ENCODE measurements around the gene CD9.

DNA sequence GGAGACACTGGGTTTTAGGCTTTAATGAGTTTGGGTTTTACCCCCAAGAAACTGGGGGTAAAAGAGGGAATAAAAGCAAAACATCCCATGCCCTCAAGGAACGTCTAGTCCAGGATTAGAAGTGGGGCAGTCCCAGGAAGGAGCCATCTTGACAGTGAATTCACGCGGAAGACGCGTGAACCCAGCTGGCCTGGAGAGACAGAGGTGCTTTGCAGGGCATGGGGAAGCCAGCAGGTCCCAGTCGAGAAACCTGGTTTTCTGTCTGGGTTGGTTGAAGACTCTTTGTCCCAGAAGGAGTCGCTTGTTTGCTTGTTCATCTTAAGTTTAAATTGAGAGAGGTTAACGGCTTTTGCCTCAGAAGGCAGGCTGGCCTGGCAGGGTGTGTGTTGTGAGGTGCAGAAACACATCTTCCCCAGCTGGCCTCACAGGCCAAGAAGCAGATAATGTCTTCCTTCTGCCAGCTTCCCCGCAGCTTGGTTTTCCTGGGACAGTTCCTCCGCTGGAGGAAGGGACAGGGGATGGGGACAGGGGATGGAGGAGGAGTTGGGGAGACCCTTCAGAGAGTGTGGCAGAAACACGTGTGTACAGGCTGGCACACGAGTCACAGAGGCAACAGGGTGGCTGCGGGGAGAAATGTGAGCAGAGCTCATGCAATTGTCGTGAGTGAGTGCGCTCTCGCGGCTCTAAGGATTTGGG is 18.5 kb upstream of the CD9 start:
- TF ChIP-seq, protein P1, sequence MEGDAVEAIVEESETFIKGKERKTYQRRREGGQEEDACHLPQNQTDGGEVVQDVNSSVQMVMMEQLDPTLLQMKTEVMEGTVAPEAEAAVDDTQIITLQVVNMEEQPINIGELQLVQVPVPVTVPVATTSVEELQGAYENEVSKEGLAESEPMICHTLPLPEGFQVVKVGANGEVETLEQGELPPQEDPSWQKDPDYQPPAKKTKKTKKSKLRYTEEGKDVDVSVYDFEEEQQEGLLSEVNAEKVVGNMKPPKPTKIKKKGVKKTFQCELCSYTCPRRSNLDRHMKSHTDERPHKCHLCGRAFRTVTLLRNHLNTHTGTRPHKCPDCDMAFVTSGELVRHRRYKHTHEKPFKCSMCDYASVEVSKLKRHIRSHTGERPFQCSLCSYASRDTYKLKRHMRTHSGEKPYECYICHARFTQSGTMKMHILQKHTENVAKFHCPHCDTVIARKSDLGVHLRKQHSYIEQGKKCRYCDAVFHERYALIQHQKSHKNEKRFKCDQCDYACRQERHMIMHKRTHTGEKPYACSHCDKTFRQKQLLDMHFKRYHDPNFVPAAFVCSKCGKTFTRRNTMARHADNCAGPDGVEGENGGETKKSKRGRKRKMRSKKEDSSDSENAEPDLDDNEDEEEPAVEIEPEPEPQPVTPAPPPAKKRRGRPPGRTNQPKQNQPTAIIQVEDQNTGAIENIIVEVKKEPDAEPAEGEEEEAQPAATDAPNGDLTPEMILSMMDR (IDR thresholded peaks at IDR 0.05; ENCODE audit: low read depth, low read length): no peak
- TF ChIP-seq MYC (IDR thresholded peaks at IDR 0.05; ENCODE audit: low read depth, low read length) (no peak), POLR2A (IDR thresholded peaks at IDR 0.05; ENCODE audit: extremely low read depth, insufficient read length) (no peak), MAX (IDR thresholded peaks at IDR 0.05; ENCODE audit: low read depth, low read length) (no peak)
